Endothelial cell of umbilical vein (primary cell): Measurements from ENCODE around the gene XKRX.

Experiments used
- CTCF ChIP-seq, 2 donors: IDR thresholded peaks; 1 replicate in 1 of 2; 2 replicates in 1 of 2; pipeline ENCODE4 v1.5.1; 2011; ENCODE audit warnings: low read length in 2 of 2, mild to moderate bottlenecking in 2 of 2, moderate library complexity in 2 of 2, control low read depth in 1 of 2, inconsistent platforms in 1 of 2, low read depth in 1 of 2; ENCODE audit not compliant: insufficient read depth in 1 of 2; ENCODE audit errors: extremely low read depth in 1 of 2
- MYC ChIP-seq: IDR thresholded peaks from one replicate; pipeline ENCODE4 v1.6.1; 2011; ENCODE audit warnings: mild to moderate bottlenecking, low read depth, low read length

- TF ChIP-seq MYC (no peak), CTCF (IDR thresholded peaks at IDR 0.05; ENCODE audit: extremely low read depth in 1 of 2, insufficient read depth in 1 of 2, low read depth in 1 of 2, low read length in 2 of 2) (no peak)
Observed at GRCh38 chrX:100931925-100932285, 3.2 kb upstream of the XKRX start.
